ENCODE results near the gene RESP18.

DNA sequence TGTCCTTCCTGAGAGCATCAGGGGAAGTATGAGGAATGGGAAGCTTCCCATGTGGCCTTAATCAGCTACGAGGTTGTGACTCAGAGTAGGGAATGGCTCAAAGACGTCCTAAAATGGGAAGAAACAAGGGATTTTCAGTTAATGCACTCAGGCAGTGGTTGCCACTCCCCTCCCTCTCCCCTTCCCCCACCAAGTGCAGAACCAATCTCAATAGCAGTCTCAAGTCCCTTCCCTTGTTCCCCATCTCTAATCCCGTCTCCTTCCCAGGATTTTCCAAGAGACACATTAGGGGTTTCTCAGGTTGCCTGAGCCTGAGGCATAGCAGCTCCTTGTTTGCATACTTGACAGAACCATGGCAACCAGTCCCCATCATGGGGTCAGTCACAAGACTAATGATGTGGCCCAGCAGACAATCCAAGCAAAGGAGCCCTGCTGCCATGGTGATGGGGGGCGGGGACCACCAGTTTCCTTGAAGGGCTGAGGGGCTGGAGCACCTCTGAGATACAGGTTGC lies 18.2 kb upstream of the RESP18 start:
- TF ChIP-seq, protein P1, sequence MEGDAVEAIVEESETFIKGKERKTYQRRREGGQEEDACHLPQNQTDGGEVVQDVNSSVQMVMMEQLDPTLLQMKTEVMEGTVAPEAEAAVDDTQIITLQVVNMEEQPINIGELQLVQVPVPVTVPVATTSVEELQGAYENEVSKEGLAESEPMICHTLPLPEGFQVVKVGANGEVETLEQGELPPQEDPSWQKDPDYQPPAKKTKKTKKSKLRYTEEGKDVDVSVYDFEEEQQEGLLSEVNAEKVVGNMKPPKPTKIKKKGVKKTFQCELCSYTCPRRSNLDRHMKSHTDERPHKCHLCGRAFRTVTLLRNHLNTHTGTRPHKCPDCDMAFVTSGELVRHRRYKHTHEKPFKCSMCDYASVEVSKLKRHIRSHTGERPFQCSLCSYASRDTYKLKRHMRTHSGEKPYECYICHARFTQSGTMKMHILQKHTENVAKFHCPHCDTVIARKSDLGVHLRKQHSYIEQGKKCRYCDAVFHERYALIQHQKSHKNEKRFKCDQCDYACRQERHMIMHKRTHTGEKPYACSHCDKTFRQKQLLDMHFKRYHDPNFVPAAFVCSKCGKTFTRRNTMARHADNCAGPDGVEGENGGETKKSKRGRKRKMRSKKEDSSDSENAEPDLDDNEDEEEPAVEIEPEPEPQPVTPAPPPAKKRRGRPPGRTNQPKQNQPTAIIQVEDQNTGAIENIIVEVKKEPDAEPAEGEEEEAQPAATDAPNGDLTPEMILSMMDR (IDR thresholded peaks at IDR 0.05), result no peak
- no peak for TF ChIP-seq POLR2A (IDR thresholded peaks at IDR 0.05)

Data from right lobe of liver (tissue), 4 donors.